Measurements from ENCODE around the gene ITPR3. TPM values are rescaled to one million over a fixed set of nuclear protein-coding genes. Genes with fewer than 3 reads are reported as not detected.
A peak's percentile ranks its signal among the peaks of the same experiment; 100 is the strongest.

ITPR3 gene
- total RNA-seq, 1 donor from 2014 or later: 5.6 TPM

- Histone ChIP-seq H3K27me3 (ENCODE audit: low read depth) (no peaks in the 10 kb centered on the region), H3K4me1 (peaks cover 43% of the 10 kb centered on the region), H3K27ac (replicated peaks) (peak overlapping the region; percentile 57), H3K4me3 (no peak overlapping the region), H3K36me3 (no peaks in the 10 kb centered on the region), H3K9me3 (replicated peaks) (no peaks in the 10 kb centered on the region)
- DNase-seq: no peak
- no peak for TF ChIP-seq CTCF (IDR thresholded peaks at IDR 0.05; ENCODE audit: borderline replicate concordance)
- intact Hi-C loops (cut with micrococcal nuclease): no loop called here
Observed at GRCh38 chr6:33634946-33635345, 13.8 kb downstream of the ITPR3 start.

GRCh38 chr6:33636655-33637054, 15.5 kb downstream of the ITPR3 start:
- no peak for DNase-seq
- Histone ChIP-seq H3K36me3 (no peaks in the 10 kb centered on the region), H3K4me3 (no peak overlapping the region), H3K9me3 (replicated peaks) (no peaks in the 10 kb centered on the region), H3K4me1 (peaks cover 35% of the 10 kb centered on the region), H3K27me3 (ENCODE audit: low read depth) (no peaks in the 10 kb centered on the region), H3K27ac (replicated peaks) (no peak overlapping the region)
- TF ChIP-seq CTCF (IDR thresholded peaks at IDR 0.05; ENCODE audit: borderline replicate concordance): no peak
- intact Hi-C loops (cut with micrococcal nuclease): no loop called here

- H3K36me3 ChIP-seq: no peaks in the 10 kb centered on the region
- H3K27ac ChIP-seq (replicated peaks): no peak overlapping the region
- TF ChIP-seq CTCF (IDR thresholded peaks at IDR 0.05; ENCODE audit: borderline replicate concordance): no peak
- no peaks in the 10 kb centered on the region for H3K9me3 ChIP-seq (replicated peaks)
- no peak overlapping the region for H3K4me3 ChIP-seq
- no peak for DNase-seq
- intact Hi-C loops (cut with micrococcal nuclease): no loop called here
- peaks cover 25% of the 10 kb centered on the region for H3K4me1 ChIP-seq
- no peaks in the 10 kb centered on the region for H3K27me3 ChIP-seq (ENCODE audit: low read depth)
Observed at GRCh38 chr6:33638556-33638955, 17.4 kb downstream of the ITPR3 start.

GRCh38 chr6:33639559-33639958, 18.4 kb downstream of the ITPR3 start:
- Histone ChIP-seq H3K4me1 (peaks cover 17% of the 10 kb centered on the region), H3K36me3 (no peaks in the 10 kb centered on the region), H3K27ac (replicated peaks) (no peak overlapping the region), H3K27me3 (ENCODE audit: low read depth) (no peaks in the 10 kb centered on the region), H3K4me3 (no peak overlapping the region), H3K9me3 (replicated peaks) (no peaks in the 10 kb centered on the region)
- no peak for TF ChIP-seq CTCF (IDR thresholded peaks at IDR 0.05; ENCODE audit: borderline replicate concordance)
- no peak for DNase-seq
- intact Hi-C loops (cut with micrococcal nuclease): no loop called here

GRCh38 chr6:33640361-33640760, 19.2 kb downstream of the ITPR3 start:
- TF ChIP-seq CTCF (IDR thresholded peaks at IDR 0.05; ENCODE audit: borderline replicate concordance): no peak
- intact Hi-C loops (cut with micrococcal nuclease): no loop called here

GRCh38 chr6:33641144-33641543, 20.0 kb downstream of the ITPR3 start:
- Histone ChIP-seq H3K27me3 (ENCODE audit: low read depth) (no peaks in the 10 kb centered on the region), H3K36me3 (no peaks in the 10 kb centered on the region), H3K4me1 (peaks cover 8% of the 10 kb centered on the region), H3K4me3 (no peak overlapping the region), H3K27ac (replicated peaks) (no peak overlapping the region), H3K9me3 (replicated peaks) (no peaks in the 10 kb centered on the region)
- no peak for TF ChIP-seq CTCF (IDR thresholded peaks at IDR 0.05; ENCODE audit: borderline replicate concordance)
- intact Hi-C loops (cut with micrococcal nuclease): no loop called here
- DNase-seq: no peak

More at GRCh38 chr6:33640361-33640760, 19.2 kb downstream of the ITPR3 start:
- DNase-seq: no peak
- no peak overlapping the region for H3K27ac ChIP-seq (replicated peaks)
- no peaks in the 10 kb centered on the region for H3K27me3 ChIP-seq (ENCODE audit: low read depth)
- H3K4me1 ChIP-seq: peaks cover 9% of the 10 kb centered on the region
- H3K4me3 ChIP-seq: no peak overlapping the region
- H3K36me3 ChIP-seq: no peaks in the 10 kb centered on the region
- no peaks in the 10 kb centered on the region for H3K9me3 ChIP-seq (replicated peaks)

Data from left ventricle myocardium inferior (tissue), 1 donor.